ENCODE data around the gene GFRA1.

DNA sequence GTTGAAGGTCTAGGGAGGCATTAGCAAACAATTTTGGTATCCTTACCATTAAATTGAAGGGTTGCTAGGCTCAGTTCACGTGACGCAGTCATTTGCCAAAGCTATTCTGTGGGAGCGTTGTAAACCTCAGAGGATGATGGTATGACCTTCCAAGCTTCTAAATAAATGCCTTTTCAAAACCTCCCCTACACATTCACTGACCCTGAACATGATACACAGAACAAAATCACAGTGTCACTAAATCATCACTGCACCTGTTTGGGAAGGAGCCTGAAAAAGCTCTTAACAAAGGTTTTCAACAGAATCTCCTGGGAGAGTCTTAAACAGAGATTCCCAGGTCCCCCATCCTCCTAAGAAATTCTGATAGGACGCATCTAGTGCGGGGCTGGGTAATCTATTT lies 38.0 kb upstream of the GFRA1 start:
- no peak for TF ChIP-seq POLR2A (IDR thresholded peaks at IDR 0.05)
- TF ChIP-seq, protein P1, sequence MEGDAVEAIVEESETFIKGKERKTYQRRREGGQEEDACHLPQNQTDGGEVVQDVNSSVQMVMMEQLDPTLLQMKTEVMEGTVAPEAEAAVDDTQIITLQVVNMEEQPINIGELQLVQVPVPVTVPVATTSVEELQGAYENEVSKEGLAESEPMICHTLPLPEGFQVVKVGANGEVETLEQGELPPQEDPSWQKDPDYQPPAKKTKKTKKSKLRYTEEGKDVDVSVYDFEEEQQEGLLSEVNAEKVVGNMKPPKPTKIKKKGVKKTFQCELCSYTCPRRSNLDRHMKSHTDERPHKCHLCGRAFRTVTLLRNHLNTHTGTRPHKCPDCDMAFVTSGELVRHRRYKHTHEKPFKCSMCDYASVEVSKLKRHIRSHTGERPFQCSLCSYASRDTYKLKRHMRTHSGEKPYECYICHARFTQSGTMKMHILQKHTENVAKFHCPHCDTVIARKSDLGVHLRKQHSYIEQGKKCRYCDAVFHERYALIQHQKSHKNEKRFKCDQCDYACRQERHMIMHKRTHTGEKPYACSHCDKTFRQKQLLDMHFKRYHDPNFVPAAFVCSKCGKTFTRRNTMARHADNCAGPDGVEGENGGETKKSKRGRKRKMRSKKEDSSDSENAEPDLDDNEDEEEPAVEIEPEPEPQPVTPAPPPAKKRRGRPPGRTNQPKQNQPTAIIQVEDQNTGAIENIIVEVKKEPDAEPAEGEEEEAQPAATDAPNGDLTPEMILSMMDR (IDR thresholded peaks at IDR 0.05) = no peak

Data from Peyer's patch (tissue), 4 donors.